NCI-H748 treated with DMSO at 0.1 percent for 48 hours (cell line): ENCODE measurements around the gene LIPJ.

Experiments used
- DNase-seq: peaks from one replicate; lab custom pipeline; 2025; lab: John Stamatoyannopoulos, UW

LIPJ gene

GRCh38 chr10:88598055-88598454, 11.5 kb downstream of the LIPJ start:
- DNase-seq = no peak

- DNase-seq = no peak
These were observed 21.6 kb downstream of the LIPJ start for GRCh38 chr10:88608052-88608732.

- DNase-seq = no peak
These were observed 22.2 kb downstream of the LIPJ start for GRCh38 chr10:88608780-88609179.

GRCh38 chr10:88616250-88616977, 29.9 kb downstream of the LIPJ start:
- DNase-seq = no peak

- DNase-seq = no peak
These were observed 31.3 kb downstream of the LIPJ start for GRCh38 chr10:88617772-88618300.

DNA sequence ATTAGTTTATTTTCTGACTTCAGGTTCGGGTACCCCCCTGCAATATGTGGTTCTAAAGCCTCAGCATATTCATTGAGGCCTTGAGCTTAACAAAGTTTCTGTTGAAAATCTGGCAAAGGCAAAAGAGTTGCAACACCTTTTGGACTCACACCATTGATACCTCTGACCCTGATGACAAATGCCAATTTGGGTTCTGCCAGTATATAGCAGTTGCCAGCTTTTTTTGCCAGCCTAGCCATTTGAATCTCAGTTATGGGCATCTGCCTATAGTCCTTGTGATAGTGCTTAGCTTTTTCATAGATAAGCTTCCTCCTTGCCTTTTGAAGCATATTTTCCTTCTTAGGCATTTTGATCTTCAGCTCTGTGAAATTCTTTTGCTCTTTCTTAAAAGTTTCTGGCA, 31.9 kb downstream of the LIPJ start:
- no peak for DNase-seq

GRCh38 chr10:88620441-88620840, 33.9 kb downstream of the LIPJ start:
- DNase-seq = no peak

DNA sequence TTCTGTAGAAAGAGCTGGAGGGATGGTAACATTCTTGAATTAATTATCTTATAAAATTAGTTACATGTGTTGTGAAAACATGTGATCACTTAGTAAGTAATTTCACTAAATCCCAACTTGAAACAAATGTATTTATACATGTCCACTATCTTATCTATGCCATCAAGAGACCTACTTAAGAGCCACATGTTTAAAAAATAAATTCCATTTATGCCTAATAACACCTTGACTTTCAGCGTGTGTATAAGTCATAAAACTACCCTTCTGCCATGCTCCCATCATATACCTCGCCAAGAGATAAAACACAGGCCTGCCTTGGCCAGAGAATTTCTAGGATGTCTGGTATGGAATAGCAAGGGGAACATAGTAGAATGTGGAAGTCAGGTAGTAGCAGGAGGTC, 37.3 kb downstream of the LIPJ start:
- DNase-seq = no peak

DNA sequence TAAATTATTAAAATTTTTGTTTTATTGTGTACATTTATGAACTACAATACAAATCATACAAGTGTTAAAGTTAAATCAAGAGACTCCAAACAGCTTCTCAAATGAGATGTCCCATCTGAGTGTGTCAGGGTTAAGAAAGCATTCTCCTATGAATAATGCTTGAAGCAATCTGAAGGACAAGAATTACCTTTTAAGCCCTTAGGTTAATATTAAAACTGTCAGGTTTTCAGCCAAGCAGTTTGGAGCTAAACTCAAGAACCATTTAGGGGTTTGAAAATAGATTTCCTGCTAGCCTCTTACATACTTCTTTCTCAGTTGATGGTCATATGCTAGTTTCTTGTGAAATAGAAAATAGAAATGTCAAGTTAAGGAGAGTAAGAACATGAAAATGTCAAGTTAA, 38.3 kb downstream of the LIPJ start:
- no peak for DNase-seq

DNA sequence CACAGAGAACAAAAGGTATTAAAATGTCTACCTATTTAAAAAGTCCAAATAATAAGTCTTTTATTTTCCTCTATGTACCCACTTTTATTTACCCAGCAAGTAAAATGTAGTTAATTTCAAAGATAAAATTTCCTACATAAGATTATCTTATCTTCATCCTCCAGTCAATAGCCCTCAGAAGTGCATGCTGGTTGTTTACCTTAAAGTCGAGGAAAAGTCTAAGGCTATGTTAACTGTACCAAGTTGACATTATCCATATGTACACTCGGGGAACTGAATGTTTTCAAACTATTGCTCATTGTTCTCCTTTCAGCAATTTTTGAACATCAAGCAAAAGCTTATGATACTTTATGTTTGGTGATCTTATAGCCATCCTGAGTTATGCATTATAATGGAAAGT, 53.6 kb downstream of the LIPJ start:
- no peak for DNase-seq

DNA sequence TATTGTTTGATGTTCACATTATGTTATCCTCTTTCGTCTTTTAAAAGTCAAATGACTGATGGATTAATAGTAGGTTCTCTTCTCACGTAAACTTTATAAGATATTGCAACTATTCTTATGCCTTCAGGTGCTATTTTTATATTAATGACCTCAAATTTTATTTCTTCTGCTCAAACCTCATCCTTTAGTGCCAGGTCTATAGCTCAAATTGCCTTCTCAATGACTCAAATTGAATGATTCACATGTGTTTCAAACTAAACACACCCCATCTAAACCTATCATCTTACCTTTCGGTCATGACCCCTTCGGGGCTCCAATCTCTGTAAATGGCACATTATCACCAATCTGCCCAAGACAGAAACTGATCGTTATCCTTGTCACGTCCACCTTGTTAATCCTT, 55.6 kb downstream of the LIPJ start:
- no peak for DNase-seq

GRCh38 chr10:88642963-88643362, 56.4 kb downstream of the LIPJ start:
- DNase-seq = no peak

DNA sequence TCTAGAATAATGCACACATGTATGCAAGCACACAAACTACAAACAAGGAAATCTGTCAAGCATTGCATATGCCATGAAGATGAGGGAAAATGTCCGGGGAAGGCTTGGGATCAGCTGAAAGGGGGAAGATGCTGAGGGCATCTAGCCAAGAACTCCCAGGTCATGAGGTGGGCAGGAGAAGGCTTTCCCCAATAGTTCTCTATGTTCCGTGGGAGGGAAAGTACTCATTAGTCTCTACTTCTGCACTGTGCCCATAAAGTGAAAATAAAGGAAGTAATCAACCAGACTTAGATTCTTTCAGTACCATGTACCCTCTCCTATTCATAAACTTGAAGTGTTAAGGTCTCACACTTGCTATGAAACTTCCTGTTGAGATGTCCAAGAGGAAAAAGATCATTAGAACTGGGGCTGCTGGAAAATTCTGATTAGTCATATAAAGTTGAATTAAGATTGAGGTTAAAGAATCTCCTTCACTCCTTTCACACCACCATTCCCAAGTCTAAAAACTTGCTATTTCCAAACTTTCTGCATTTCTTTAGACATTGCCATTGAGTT, 60.6 kb downstream of the LIPJ start:
- no peak for DNase-seq

- DNase-seq = no peak
These were observed 64.6 kb downstream of the LIPJ start for GRCh38 chr10:88651101-88651551.

DNA sequence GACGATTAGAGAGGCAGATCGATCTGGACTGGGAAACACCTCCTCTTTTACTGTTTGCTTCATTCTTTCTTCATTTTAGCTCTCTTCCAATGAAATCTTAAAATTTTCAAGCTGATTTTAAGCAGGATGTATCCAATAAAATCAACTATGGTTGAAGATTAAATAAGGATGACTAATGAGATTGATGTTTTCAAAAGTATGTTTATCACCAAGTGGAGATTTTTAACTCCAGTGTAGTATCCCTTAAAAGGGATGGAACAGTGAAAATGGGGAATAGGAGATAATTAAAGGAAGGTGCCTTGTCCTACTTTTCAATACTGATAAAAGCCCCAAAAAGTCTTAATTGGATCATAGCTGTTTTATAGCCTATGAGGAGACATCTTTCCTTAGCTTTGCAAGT, 66.1 kb downstream of the LIPJ start:
- no peak for DNase-seq
